ENCODE measurements around the gene EXOC6B.

- no peak for TF ChIP-seq HMGXB4 (CRISPR knock-in tag; IDR thresholded peaks at IDR 0.05)
- TF ChIP-seq SOX15 (CRISPR knock-in tag; IDR thresholded peaks at IDR 0.05), result no peak
- no peak for TF ChIP-seq ATF2 (CRISPR knock-in tag; IDR thresholded peaks at IDR 0.05; ENCODE audit: borderline replicate concordance, low read depth)
- no peak for TF ChIP-seq SP1 (CRISPR knock-in tag; conservative IDR thresholded peaks at IDR 0.05)
- no peak for TF ChIP-seq ELF4 (CRISPR knock-in tag; IDR thresholded peaks at IDR 0.05; ENCODE audit: low read depth)
- no peak for TF ChIP-seq TCF7 (CRISPR knock-in tag; IDR thresholded peaks at IDR 0.05; ENCODE audit: low read depth)
These were observed 620.3 kb downstream of the EXOC6B start for GRCh38 chr2:72205504-72205881.
